K562 (cell line): ENCODE data around the gene MAD1L1. TPM values are rescaled to one million over a fixed set of nuclear protein-coding genes. Genes with fewer than 3 reads are reported as not detected.
A peak's percentile ranks its signal among the peaks of the same experiment; 100 is the strongest.

Experiments used
- ARID4B ChIP-seq: sonication (generic); formaldehyde crosslinking; IDR thresholded peaks from 2 replicates; pipeline ENCODE4 v1.8.0; 2022; ENCODE audit warnings: mild to moderate bottlenecking, missing genetic modification reagents
- CBX1 ChIP-seq: sonication (generic); IDR thresholded peaks from 2 replicates; pipeline ENCODE4 v1.6.1; 2016; ENCODE audit warnings: antibody characterized with exemption, low read depth, mild to moderate bottlenecking
- DLX4 ChIP-seq: fragments of 250-450 bp; sonication (Bioruptor Pico); IDR thresholded peaks from 2 replicates; pipeline ENCODE4 v1.6.1; 2021; ENCODE audit warnings: mild to moderate bottlenecking
- E2F5 ChIP-seq: sonication (generic); formaldehyde crosslinking; IDR thresholded peaks from 2 replicates; pipeline ENCODE4 v1.8.0; 2022; ENCODE audit warnings: mild to moderate bottlenecking, missing genetic modification reagents
- IRF9 ChIP-seq: fragments of 450-650 bp; IDR thresholded peaks from 2 replicates; pipeline ENCODE4 v1.6.1; 2016; ENCODE audit warnings: missing biosample characterization, missing genetic modification characterization
- KAT7 ChIP-seq: sonication (generic); formaldehyde crosslinking; IDR thresholded peaks from 2 replicates; pipeline ENCODE4 v1.8.0; 2022; ENCODE audit warnings: missing genetic modification reagents, mild to moderate bottlenecking, borderline replicate concordance
- MEF2A ChIP-seq: IDR thresholded peaks from 2 replicates; pipeline ENCODE4 v1.6.1; 2011; ENCODE audit warnings: low read depth, mild to moderate bottlenecking, low read length, moderate library complexity; ENCODE audit not compliant: control insufficient read depth
- PREB ChIP-seq: sonication (generic); formaldehyde crosslinking; IDR thresholded peaks from 2 replicates; pipeline ENCODE4 v1.8.1; 2023; ENCODE audit warnings: mild to moderate bottlenecking, missing genetic modification reagents
- RERE ChIP-seq: sonication (generic); formaldehyde crosslinking; IDR thresholded peaks from 2 replicates; pipeline ENCODE4 v1.8.0; 2023; ENCODE audit warnings: missing genetic modification reagents, mild to moderate bottlenecking, borderline replicate concordance
- polyA plus RNA-seq, 8 experiments: library from polyadenylated mRNA; depleted of rRNA in 4 of 8; stranded (reverse) in 5 of 8; unstranded in 3 of 8; fragments of >200 nt; fragmentation: Nextera tagmentation in 2 of 8; fragmentation: Illumina TruSeq in 1 of 8; extraction: Ambion mirVana in 2 of 8; extraction: Trizol in 1 of 8; gene quantifications; 2 replicates each; pipeline versions ENCODE4 v1.2.1 to v1.2.3, GENCODE V29; 2011 to 2014; ENCODE audit warnings: inconsistent platforms in 1 of 8, missing spikeins in 1 of 8
- total RNA-seq, 7 experiments: library from RNA; depleted of rRNA in 6 of 7; stranded (reverse); fragments of >200 nt in 6 of 7; fragmentation: Illumina TruSeq in 2 of 7; extraction: Trizol in 2 of 7; gene quantifications; 2 replicates each; pipeline versions ENCODE4 v1.2.1 to v1.2.3, GENCODE V29; 2011 to 2021; ENCODE audit warnings: low replicate concordance in 1 of 7

The MAD1L1 gene
- total and polyA plus RNA-seq, 9 of the 15 experiments (the other 6 are each of a cell fraction or from before 2014, with no cell fraction given) = 1.7 to 89.7 (median 18.0) TPM

- TF ChIP-seq PREB = 0 out of 2 replicates have a peak, but pooled peaks have one; percentile 73
- TF ChIP-seq E2F5 (CRISPR knock-in tag) = peak; percentile 66; the same call in 1 of the 2 replicates
- peak; percentile 92; the same call in 1 of the 2 replicates for TF ChIP-seq RERE (CRISPR knock-in tag)
- no peak for TF ChIP-seq DLX4 (CRISPR knock-in tag)
- peak; percentile 26; the same call in 1 of the 2 replicates for TF ChIP-seq CBX1
- 0 out of 2 replicates have a peak, but pooled peaks have one; percentile 31 for TF ChIP-seq ARID4B
- 0 out of 2 replicates have a peak, but pooled peaks have one; percentile 61 for TF ChIP-seq KAT7 (CRISPR knock-in tag)
- no peak for TF ChIP-seq IRF9 (tag)
- no peak for TF ChIP-seq MEF2A
Measured at GRCh38 chr7:1855725-1856160, 377.0 kb downstream of the MAD1L1 start (continued).
